Measurements from ENCODE around the gene SHB.

- TF ChIP-seq POLR2A (IDR thresholded peaks at IDR 0.05) (no peak), CTCF (IDR thresholded peaks at IDR 0.05) (peak in 1 of 3 experiments; percentile 19), POLR2AphosphoS5 (IDR thresholded peaks at IDR 0.05; ENCODE audit: insufficient read depth in 1 of 2, low read depth in 1 of 2) (peak in 1 of 2 donors; percentile 16)
Measured at GRCh38 chr9:38068701-38069628, at the start of gene SHB.
